HK-2 (cell line): ENCODE data around the gene SFXN3.

ENCODE experiments used
- DNase-seq: peaks from one replicate; pipeline ENCODE4 v3.0.0-alpha.2; 2018; ENCODE audit not compliant: unreplicated experiment

SFXN3 gene

GRCh38 chr10:101035916-101036702 is 5.1 kb downstream of the SFXN3 start:
- DNase-seq: no peak

GRCh38 chr10:101036726-101037125 is 5.7 kb downstream of the SFXN3 start:
- no peak for DNase-seq

- DNase-seq: no peak
These were observed 7.5 kb downstream of the SFXN3 start for GRCh38 chr10:101038484-101038883.

GRCh38 chr10:101040061-101040460 is 9.0 kb downstream of the SFXN3 start:
- DNase-seq: no peak

- DNase-seq: no peak
These were observed 9.8 kb downstream of the SFXN3 start for GRCh38 chr10:101040851-101041250.

GRCh38 chr10:101041252-101041761 is 10.3 kb downstream of the SFXN3 start:
- peak; percentile 69 for DNase-seq

- no peak for DNase-seq
These were observed 11.1 kb downstream of the SFXN3 start for GRCh38 chr10:101042118-101042517.

GRCh38 chr10:101042667-101043362 is 11.8 kb downstream of the SFXN3 start:
- peak; percentile 99 for DNase-seq

GRCh38 chr10:101043363-101043707 is 12.3 kb downstream of the SFXN3 start:
- DNase-seq: no peak

GRCh38 chr10:101044117-101044516 is 13.1 kb downstream of the SFXN3 start:
- no peak for DNase-seq

- DNase-seq: no peak
These were observed 15.6 kb downstream of the SFXN3 start for GRCh38 chr10:101046332-101047238.

- no peak for DNase-seq
These were observed 16.2 kb downstream of the SFXN3 start for GRCh38 chr10:101047268-101047667.

GRCh38 chr10:101047961-101048892 is 17.2 kb downstream of the SFXN3 start:
- DNase-seq: no peak

GRCh38 chr10:101050208-101051069 is 19.4 kb downstream of the SFXN3 start:
- peak; percentile 91 for DNase-seq

GRCh38 chr10:101052285-101052684 is 21.3 kb downstream of the SFXN3 start:
- DNase-seq: peak; percentile 39

GRCh38 chr10:101053516-101053915 is 22.5 kb downstream of the SFXN3 start:
- DNase-seq: no peak

- DNase-seq: no peak
These were observed 23.3 kb downstream of the SFXN3 start for GRCh38 chr10:101054351-101054750.

GRCh38 chr10:101054876-101055275 is 23.8 kb downstream of the SFXN3 start:
- no peak for DNase-seq

- DNase-seq: no peak
These were observed 24.4 kb downstream of the SFXN3 start for GRCh38 chr10:101055411-101055810.
